Fibroblast of peridontal ligament (primary cell): ENCODE measurements around the gene MAST2.

Experiments used
- DNase-seq: peaks from one replicate; pipeline ENCODE4 v3.0.0-alpha.2; 2010; ENCODE audit errors: extremely low read depth

The MAST2 gene

DNA sequence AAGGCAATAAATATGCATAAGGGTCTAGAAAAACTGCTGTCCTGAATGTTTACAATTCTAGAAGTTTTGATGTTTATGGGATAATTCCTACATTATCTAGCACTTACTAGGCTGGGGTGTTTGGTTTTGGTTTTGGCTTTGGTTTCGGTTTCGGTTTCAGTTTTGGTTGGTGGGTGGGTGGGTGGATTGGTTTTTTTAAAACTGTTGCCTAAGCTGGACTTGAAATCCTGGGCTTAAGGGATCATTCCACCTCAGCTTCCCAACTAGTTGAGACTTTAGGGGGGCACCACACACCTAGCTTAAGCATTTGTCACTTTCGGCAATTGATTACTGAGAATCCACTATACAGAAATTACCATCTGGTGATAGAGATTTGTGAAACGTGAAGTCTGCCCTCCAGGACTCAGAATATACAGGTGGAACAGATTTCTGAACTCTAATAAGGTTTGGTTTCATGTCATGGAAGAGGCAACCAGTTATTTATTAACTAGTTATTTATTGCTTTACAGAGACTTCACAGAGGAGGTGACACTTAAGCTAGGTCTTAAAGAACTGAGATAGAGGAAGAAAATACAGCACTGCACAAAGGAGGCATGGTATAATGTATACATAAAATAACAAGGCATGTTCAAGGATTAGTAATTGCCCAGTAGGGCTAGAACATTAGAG is 259.4 kb downstream of the MAST2 start:
- peak; percentile 29 for DNase-seq

DNA sequence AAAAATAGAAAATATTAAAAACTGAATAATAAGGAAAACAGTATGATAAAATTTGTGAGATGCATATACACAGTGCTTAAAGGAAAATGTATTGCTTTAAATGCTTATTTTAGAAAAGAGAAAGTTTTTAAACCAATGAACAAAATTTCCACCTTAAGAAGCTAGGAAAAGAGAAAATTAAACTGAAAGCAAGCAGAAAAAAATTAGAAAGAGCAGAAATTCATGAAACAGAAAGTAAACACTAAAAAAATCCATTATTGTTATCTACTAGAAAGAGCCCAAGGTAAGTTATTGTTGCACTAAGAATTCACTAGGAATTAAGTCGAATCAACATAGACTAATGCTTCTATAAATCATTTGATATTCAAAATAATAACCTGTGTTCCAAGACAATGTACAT is 261.3 kb downstream of the MAST2 start:
- DNase-seq, result no peak

DNA sequence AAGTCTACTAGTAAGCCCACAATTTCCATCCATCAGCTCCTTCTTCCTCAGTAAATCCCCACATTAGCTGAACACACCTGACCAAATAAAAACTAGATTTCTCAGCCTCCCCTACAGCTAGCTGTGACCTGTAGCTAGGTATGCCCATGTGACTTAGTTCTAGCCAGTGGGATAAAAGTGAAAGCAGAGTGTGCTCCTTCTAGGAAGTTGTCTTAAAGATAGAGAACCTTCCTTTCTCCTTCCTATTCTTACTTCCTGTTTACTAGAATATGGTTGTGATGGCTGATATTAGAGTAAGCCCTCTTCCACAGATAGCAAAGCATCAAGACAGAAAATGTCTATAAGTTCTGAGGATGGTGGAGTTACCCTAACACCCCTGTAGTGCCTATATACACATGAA is 262.0 kb downstream of the MAST2 start:
- no peak for DNase-seq

- no peak for DNase-seq
These were observed 264.2 kb downstream of the MAST2 start for GRCh38 chr1:46067652-46068051.

DNA sequence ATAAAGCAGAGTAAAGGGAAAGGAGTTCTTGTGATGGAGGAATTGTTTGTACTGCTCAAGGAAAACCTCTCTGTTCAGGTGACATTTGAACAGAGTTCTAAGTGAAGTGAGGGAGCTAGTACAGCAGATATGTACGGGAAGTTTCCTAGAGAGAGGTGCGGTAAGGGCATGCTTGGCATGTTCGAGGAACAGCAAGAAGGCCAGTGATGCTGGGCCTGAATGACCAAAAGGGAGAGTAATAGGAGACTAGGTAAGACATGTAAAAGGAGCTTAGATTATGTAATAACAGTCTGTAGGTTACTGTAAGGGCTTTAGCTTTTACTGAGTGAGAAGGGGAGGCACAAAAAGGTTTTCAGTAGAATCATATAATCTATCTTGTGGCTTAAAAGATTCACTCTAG is 265.1 kb downstream of the MAST2 start:
- no peak for DNase-seq

- no peak for DNase-seq
These were observed 266.9 kb downstream of the MAST2 start for GRCh38 chr1:46070164-46070814.

- DNase-seq, result no peak
These were observed 269.6 kb downstream of the MAST2 start for GRCh38 chr1:46072975-46073374.

DNA sequence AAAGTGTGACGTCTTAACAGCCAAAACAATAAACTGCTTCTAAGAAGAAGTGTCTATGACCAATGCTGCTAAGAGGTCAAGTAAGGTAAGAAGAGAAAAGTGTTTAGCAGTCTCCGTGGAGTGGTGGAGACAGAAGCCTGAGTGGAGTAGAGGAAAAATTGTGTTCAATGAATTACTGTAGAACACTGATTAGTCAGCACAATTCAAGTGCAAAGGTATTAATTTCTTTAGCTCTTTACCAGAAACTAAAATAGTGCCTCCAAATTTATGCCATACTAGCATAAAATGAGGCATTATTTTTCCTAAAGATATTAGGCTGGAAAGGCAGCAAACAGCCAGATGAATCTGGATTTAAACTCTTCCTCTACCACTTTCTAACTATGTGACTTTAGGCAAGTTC is 272.9 kb downstream of the MAST2 start:
- DNase-seq, result no peak

- DNase-seq, result peak; percentile 62
These were observed 274.2 kb downstream of the MAST2 start for GRCh38 chr1:46077644-46078043.

DNA sequence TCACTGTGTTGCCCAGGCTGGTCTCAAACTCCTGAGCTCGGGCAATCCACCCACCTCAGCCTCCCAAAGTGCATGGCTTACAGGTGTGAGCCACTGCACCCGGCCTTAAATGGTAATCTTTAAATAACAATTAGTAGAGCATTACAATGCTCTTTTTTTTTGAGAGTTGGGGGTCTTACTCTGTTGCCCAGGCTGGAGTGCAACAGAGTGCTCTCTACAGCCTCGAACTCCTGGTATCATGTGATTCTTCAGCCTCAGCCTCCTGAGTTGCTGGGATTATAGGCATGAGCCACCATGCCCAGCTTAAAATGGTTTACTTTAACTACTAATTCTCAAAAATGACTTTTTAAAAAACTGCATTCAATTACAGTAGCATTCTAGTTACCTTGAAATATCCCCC is 276.8 kb downstream of the MAST2 start:
- no peak for DNase-seq

DNA sequence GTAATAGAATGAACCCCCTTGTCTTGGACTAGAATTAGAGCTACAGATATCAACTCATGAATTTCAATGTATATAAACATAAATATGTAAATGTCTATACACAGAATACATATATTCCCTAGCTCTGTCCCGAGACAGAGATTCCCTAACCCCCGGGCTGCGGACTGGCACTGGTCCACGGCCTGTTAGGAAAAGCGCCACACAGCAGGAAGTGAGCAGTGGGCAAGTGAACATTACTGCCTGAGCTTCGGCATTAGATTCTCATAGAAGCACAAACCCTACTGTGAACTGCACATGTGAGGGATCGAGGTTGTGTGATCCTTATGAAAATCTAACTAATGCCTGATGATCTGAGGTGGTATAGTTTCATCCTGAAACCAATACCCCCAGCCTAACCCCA is 277.8 kb downstream of the MAST2 start:
- DNase-seq, result no peak

- DNase-seq, result no peak
These were observed 278.2 kb downstream of the MAST2 start for GRCh38 chr1:46081619-46082018.

- no peak for DNase-seq
These were observed 280.2 kb downstream of the MAST2 start for GRCh38 chr1:46083579-46083978.

DNA sequence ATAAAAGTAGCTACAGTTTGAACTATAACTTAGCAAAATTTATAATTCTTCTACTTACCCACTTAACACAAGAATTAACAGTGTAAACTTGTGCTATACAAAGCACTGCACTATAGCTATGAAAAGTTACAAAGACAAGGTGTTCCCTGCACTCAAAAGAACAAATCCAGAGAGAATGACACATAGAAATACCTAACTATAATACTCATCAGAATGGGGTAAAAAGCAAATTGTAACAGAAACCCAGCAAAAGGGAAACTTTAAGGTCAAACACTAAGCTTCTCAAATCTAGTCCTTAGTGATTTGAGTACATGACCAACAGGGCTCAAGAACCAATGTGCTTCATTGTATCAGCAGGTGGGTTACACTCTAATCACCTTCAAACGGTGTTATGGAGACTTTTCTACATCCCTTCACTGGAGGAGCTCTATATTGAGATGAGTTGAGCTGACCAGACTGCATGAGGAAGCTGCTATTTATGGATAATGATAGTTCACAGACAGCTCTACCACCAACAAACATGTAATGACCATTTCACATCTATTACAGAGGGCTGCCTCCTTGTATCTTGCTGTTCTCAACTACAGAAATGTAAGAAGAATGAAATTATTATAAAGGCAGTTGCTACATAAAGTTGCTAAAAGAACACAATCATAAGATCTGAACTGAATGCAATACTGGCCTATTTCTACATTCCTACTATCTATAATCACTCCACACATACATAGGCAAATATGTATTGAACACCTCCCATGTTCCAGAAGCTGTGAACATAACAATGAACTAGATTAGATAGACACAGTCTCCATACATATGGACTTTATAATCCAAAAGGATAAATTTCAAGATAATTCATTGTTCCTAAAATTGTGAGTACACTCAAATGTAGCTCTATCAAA is 281.4 kb downstream of the MAST2 start:
- DNase-seq, result peak; percentile 43
